Astrocyte (in vitro differentiated cells and primary cell): ENCODE measurements around the gene JOSD2. TPM values are rescaled to one million over a fixed set of nuclear protein-coding genes. Genes with fewer than 3 reads are reported as not detected.

Source experiments
- DNase-seq: peaks from one replicate; pipeline ENCODE4 v3.0.0-alpha.2; 2010; ENCODE audit warnings: low read depth
- FAIRE-seq: peaks from 2 replicates; lab custom pipeline; 2011; peaks lifted over from hg19 to GRCh38; lab: Jason Lieb, UNC
- H2AFZ ChIP-seq: 2 replicates; pipeline ENCODE4 v1.6.0; 2012; ENCODE audit warnings: low read depth, low read length, inconsistent platforms
- H3K27ac ChIP-seq: 2 replicates; pipeline ENCODE4 v1.5.1; 2011; ENCODE audit warnings: low read depth, low read length, inconsistent platforms
- H3K27me3 ChIP-seq: 2 replicates; pipeline ENCODE4 v1.6.0; 2011; ENCODE audit warnings: low read length, inconsistent platforms; ENCODE audit not compliant: insufficient read depth
- H3K36me3 ChIP-seq: 2 replicates; pipeline ENCODE4 v1.5.1; 2011; ENCODE audit warnings: low read length, inconsistent platforms; ENCODE audit not compliant: insufficient read depth
- H3K4me1 ChIP-seq: 2 replicates; pipeline ENCODE4 v1.5.1; 2011; ENCODE audit warnings: low read length, inconsistent platforms; ENCODE audit not compliant: insufficient read depth
- H3K4me2 ChIP-seq: 2 replicates; pipeline ENCODE4 v1.6.0; 2012; ENCODE audit warnings: low read length, inconsistent platforms
- H3K4me3 ChIP-seq: 2 replicates; pipeline ENCODE4 v1.5.1; 2011; ENCODE audit warnings: low read depth, mild to moderate bottlenecking, low read length, inconsistent platforms; ENCODE audit not compliant: insufficient read depth
- H3K79me2 ChIP-seq: 2 replicates; pipeline ENCODE4 v1.6.0; 2012; ENCODE audit warnings: mild to moderate bottlenecking, low read length, inconsistent platforms; ENCODE audit not compliant: insufficient read depth
- H3K9ac ChIP-seq: 2 replicates; pipeline ENCODE4 v1.6.0; 2012; ENCODE audit warnings: mild to moderate bottlenecking, low read length, inconsistent platforms
- H3K9me3 ChIP-seq: 2 replicates; pipeline ENCODE4 v1.5.1; 2012; ENCODE audit warnings: low read depth, mild to moderate bottlenecking, low read length, inconsistent platforms; ENCODE audit not compliant: insufficient read depth
- H4K20me1 ChIP-seq: 2 replicates; pipeline ENCODE4 v1.6.0; 2012; ENCODE audit warnings: low read length, inconsistent platforms; ENCODE audit not compliant: insufficient read depth
- H3K27ac Mint-ChIP-seq: one replicate; pipeline ENCODE4 v1.8.0; 2021; ENCODE audit warnings: mild to moderate bottlenecking, mixed read lengths; ENCODE audit not compliant: unreplicated experiment
- H3K27me3 Mint-ChIP-seq: one replicate; pipeline ENCODE4 v1.8.0; 2021; ENCODE audit warnings: low read depth, mixed read lengths; ENCODE audit not compliant: unreplicated experiment
- H3K36me3 Mint-ChIP-seq: one replicate; pipeline ENCODE4 v1.8.0; 2021; ENCODE audit warnings: low read depth, mixed read lengths; ENCODE audit not compliant: unreplicated experiment
- H3K4me1 Mint-ChIP-seq: one replicate; pipeline ENCODE4 v1.8.0; 2021; ENCODE audit warnings: low read depth, mixed read lengths; ENCODE audit not compliant: unreplicated experiment
- H3K4me3 Mint-ChIP-seq: one replicate; pipeline ENCODE4 v1.8.0; 2021; ENCODE audit warnings: mild to moderate bottlenecking, moderate library complexity, mixed read lengths; ENCODE audit not compliant: unreplicated experiment
- H3K9me3 Mint-ChIP-seq: one replicate; pipeline ENCODE4 v1.8.0; 2021; ENCODE audit warnings: mild to moderate bottlenecking, mixed read lengths; ENCODE audit not compliant: unreplicated experiment
- EZH2 ChIP-seq: IDR thresholded peaks from 2 replicates; pipeline ENCODE4 v1.6.1; 2012; ENCODE audit warnings: mild to moderate bottlenecking, low read length, inconsistent platforms; ENCODE audit not compliant: insufficient read depth
- total RNA-seq: library from RNA; stranded (reverse); gene quantifications from 2 replicates; pipeline ENCODE4 v1.2.1, GENCODE V29; 2021
- TF ChIP-seq, protein P1 (sequence below): IDR thresholded peaks from 2 replicates; pipeline ENCODE4 v1.5.1; 2011; ENCODE audit warnings: low read depth, mild to moderate bottlenecking, inconsistent platforms, low read length, moderate library complexity; ENCODE audit not compliant: insufficient read depth

Gene JOSD2
- total RNA-seq, 1 donor from 2014 or later, result not detected

DNA sequence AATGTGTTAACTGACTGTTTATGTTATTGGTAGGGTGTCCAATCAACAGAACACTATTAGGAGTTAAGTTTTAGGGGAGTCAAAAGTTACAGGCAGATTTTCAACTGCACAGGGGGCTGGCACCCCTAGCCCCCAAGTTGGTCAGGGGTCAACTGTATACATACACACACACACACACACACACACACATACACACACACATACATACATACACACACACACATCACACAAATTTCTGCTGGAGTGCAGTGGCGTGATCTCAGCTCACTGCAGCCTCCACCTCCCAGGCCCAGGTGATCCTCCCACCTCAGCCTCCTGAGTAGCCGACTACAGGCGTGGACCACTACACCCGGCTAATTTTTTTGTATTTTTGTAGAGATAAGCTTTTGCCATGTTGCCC, 47.0 kb upstream of the JOSD2 start:
- Histone ChIP-seq H4K20me1 (no peaks in the 10 kb centered on the region), H3K27me3 (no peaks in the 10 kb centered on the region), H3K9me3 (no peaks in the 10 kb centered on the region), H3K9ac (no peak overlapping the region), H3K36me3 (no peaks in the 10 kb centered on the region), H3K4me3 (no peak overlapping the region), H3K4me1 (peaks cover 3% of the 10 kb centered on the region), H3K4me2 (no peak overlapping the region), H2AFZ (no peak overlapping the region), H3K27ac (no peak overlapping the region), H3K79me2 (no peaks in the 10 kb centered on the region)
- Mint-ChIP-seq H3K4me1 (no peaks in the 10 kb centered on the region), H3K27me3 (no peaks in the 10 kb centered on the region), H3K9me3 (peaks cover 22% of the 10 kb centered on the region), H3K27ac (no peak overlapping the region), H3K4me3 (no peak overlapping the region), H3K36me3 (no peaks in the 10 kb centered on the region)
- FAIRE-seq (no peak), DNase-seq (no peak)
- TF ChIP-seq EZH2, result no peak
- TF ChIP-seq, protein P1, sequence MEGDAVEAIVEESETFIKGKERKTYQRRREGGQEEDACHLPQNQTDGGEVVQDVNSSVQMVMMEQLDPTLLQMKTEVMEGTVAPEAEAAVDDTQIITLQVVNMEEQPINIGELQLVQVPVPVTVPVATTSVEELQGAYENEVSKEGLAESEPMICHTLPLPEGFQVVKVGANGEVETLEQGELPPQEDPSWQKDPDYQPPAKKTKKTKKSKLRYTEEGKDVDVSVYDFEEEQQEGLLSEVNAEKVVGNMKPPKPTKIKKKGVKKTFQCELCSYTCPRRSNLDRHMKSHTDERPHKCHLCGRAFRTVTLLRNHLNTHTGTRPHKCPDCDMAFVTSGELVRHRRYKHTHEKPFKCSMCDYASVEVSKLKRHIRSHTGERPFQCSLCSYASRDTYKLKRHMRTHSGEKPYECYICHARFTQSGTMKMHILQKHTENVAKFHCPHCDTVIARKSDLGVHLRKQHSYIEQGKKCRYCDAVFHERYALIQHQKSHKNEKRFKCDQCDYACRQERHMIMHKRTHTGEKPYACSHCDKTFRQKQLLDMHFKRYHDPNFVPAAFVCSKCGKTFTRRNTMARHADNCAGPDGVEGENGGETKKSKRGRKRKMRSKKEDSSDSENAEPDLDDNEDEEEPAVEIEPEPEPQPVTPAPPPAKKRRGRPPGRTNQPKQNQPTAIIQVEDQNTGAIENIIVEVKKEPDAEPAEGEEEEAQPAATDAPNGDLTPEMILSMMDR, result no peak

DNA sequence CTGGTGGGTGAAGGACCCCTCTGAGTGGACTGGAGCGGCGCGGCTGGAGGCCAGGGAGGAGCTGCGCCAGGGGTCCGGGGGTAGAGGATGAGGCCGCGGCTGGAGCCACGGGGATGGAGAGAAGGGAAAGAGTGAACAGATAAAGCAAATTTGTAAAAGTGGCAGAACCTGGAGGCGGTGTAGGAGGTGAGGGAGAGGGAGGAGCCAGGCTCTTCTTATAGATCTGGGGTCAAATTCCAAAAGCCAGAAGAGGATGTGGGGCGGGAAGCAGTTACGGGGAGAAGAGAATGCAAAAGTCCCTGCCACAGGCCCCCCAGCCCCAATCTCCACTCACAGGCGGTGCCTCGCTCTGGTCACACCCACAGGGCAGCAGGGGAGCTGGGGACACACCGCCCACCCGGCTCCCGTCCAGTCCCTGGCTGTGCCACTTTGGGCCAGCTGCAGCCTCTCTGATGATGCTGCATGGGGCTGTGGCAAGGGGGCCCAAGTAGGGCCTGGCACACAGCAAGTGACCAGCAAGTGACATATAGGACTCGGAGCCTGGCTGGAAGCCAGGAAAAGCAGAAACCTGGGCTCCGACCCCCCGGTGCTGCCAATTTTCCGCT, 46.1 kb upstream of the JOSD2 start:
- Histone ChIP-seq H3K4me2 (peak overlapping the region; percentile 84), H3K4me1 (peaks cover 3% of the 10 kb centered on the region), H3K36me3 (no peaks in the 10 kb centered on the region), H3K27ac (no peak overlapping the region), H3K9me3 (no peaks in the 10 kb centered on the region), H3K9ac (no peak overlapping the region), H3K27me3 (no peaks in the 10 kb centered on the region), H3K79me2 (no peaks in the 10 kb centered on the region), H4K20me1 (no peaks in the 10 kb centered on the region), H3K4me3 (no peak overlapping the region), H2AFZ (peak overlapping the region; percentile 26)
- H3K9me3 Mint-ChIP-seq, result peaks cover 25% of the 10 kb centered on the region
- H3K27ac Mint-ChIP-seq, result no peak overlapping the region
- H3K4me3 Mint-ChIP-seq, result no peak overlapping the region
- DNase-seq, result no peak
- TF ChIP-seq, protein P1, result no peak
- no peak for TF ChIP-seq EZH2
- FAIRE-seq, result no peak
- no peaks in the 10 kb centered on the region for H3K36me3 Mint-ChIP-seq
- H3K4me1 Mint-ChIP-seq, result no peaks in the 10 kb centered on the region
- H3K27me3 Mint-ChIP-seq, result no peaks in the 10 kb centered on the region

DNA sequence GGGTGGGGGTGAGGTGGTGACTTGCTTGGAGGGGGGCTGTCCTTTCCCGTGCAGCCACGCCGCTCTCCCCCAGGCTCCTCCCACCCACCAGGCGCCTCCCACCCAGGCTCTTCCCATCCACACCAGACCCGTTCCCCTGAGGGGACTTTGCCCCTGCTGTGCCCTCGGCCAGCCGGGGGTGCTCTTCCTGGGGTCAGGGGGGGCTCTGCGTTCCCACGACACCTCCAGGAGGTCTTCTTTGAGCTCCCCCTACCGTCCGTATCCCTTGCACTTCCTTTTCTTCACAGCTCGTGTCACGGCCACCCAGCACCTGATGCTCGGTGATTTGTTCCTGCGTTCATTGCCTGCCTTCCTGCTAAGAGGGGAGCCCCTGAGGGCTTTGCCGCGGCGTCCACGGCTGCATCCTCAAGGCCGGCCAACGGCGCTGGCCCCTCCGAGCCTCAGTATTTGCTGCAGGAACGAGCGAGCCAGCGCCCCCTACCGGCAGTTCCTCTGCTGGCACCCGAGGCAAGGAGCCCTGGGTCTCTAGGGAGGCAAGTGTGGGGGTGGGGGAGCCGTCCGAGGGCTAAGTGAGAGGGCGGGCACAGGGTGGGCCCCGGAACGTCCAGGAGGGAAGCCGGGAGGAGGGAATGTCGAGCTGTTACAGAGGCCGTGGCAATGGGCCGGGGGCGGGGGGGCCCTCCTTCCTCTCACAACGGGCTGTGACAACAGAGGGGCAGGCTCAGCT, 45.5 kb upstream of the JOSD2 start:
- Histone ChIP-seq H3K36me3 (no peaks in the 10 kb centered on the region), H3K4me3 (peak overlapping the region; percentile 49), H3K27ac (no peak overlapping the region), H3K9ac (no peak overlapping the region), H3K4me1 (peaks cover 3% of the 10 kb centered on the region), H3K4me2 (peak overlapping the region; percentile 84), H3K79me2 (no peaks in the 10 kb centered on the region), H3K27me3 (no peaks in the 10 kb centered on the region), H4K20me1 (no peaks in the 10 kb centered on the region), H2AFZ (peak overlapping the region; percentile 86), H3K9me3 (no peaks in the 10 kb centered on the region)
- Mint-ChIP-seq H3K9me3 (peaks cover 24% of the 10 kb centered on the region), H3K27me3 (no peaks in the 10 kb centered on the region), H3K27ac (no peak overlapping the region), H3K36me3 (no peaks in the 10 kb centered on the region), H3K4me3 (no peak overlapping the region), H3K4me1 (no peaks in the 10 kb centered on the region)
- FAIRE-seq (no peak), DNase-seq (peak; percentile 6)
- TF ChIP-seq EZH2, result no peak
- TF ChIP-seq, protein P1, result peak; percentile 51
